Transverse colon (tissue), 4 donors: ENCODE data around the gene MPRIP. TPM values are rescaled to one million over a fixed set of nuclear protein-coding genes. Genes with fewer than 3 reads are reported as not detected.

Experiments used
- DNase-seq: peaks from one replicate; pipeline ENCODE4 v3.0.0-alpha.2; 2019
- H3K27ac ChIP-seq, 4 donors: fragments of 200-600 bp; sonication (generic); 2 replicates each; pipeline ENCODE4 v1.5.1; 2016 to 2018; ENCODE audit warnings: inconsistent platforms in 4 of 4
- H3K27me3 ChIP-seq: fragments of 200-600 bp; sonication (generic); 2 replicates; pipeline ENCODE4 v1.5.1; 2017; ENCODE audit warnings: inconsistent platforms
- H3K36me3 ChIP-seq, 4 donors: fragments of 200-600 bp; sonication (generic); 2 replicates each; pipeline ENCODE4 v1.5.1; 2017 to 2019; ENCODE audit warnings: inconsistent platforms in 4 of 4
- H3K4me1 ChIP-seq, 4 donors: fragments of 200-600 bp; sonication (generic); 2 replicates each; pipeline ENCODE4 v1.5.1; 2017 to 2020; ENCODE audit warnings: inconsistent platforms in 4 of 4
- H3K4me3 ChIP-seq, 4 donors: fragments of 200-600 bp; sonication (generic); 1 replicate in 1 of 4; 2 replicates in 3 of 4; pipeline versions ENCODE4 v1.5.1 to v1.6.1; 2017 to 2019; ENCODE audit warnings: inconsistent platforms in 4 of 4
- H3K9me3 ChIP-seq, 2 donors: fragments of 200-600 bp; sonication (generic); 2 replicates each; pipeline ENCODE4 v1.5.1; 2017 to 2019; ENCODE audit warnings: inconsistent platforms in 2 of 2
- EP300 ChIP-seq: sonication (generic); formaldehyde crosslinking; IDR thresholded peaks from one replicate; pipeline ENCODE4 v1.6.1; 2017; ENCODE audit warnings: antibody characterized with exemption, low read depth
- POLR2A ChIP-seq: fragments of 450-650 bp; IDR thresholded peaks from one replicate; pipeline ENCODE4 v1.6.1; 2016; ENCODE audit warnings: antibody characterized with exemption, mild to moderate bottlenecking, moderate library complexity
- POLR2AphosphoS5 ChIP-seq, 3 donors: sonication (generic); formaldehyde crosslinking; IDR thresholded peaks; one replicate each; pipeline ENCODE4 v1.6.1; 2016; ENCODE audit warnings: antibody characterized with exemption in 3 of 3
- WGBS, 2 donors: methylation state at CpG; one replicate each; pipeline ENCODE4 v1.1.5; 2018; ENCODE audit warnings: low coverage in 1 of 2; 5-methylcytosine and 5-hydroxymethylcytosine counted together
- in situ Hi-C, 4 donors: fragments of 200-750 bp; cut with MboI; loops; one replicate each; pipeline versions ENCODE4 v1.15.0 to v1.15.1; 2017; ENCODE audit warnings: low sequenced_read_pairs in 3 of 4, low pct_ligation_motif_present in 1 of 4, low pct_unique_long_range_greater_than_20kb in 1 of 4
- intact Hi-C: fragments of 100-400 bp; cut with DNase I; formaldehyde crosslinking; loops from one replicate; pipeline ENCODE4 v1.15.1; 2023; ENCODE audit warnings: low total_unique reads
- total RNA-seq, 4 donors: library from RNA; depleted of rRNA; stranded (reverse); fragments of >200 nt; gene quantifications; one replicate each; pipeline ENCODE4 v1.1.0, GENCODE V29; 2016
- TF ChIP-seq, protein P1 (sequence below), 5 experiments: fragments of 200-600 bp in 3 of 5; fragments of 450-650 bp in 2 of 5; sonication (generic) in 3 of 5; IDR thresholded peaks; 1 replicate in 2 of 5; 2 replicates in 3 of 5; pipeline ENCODE4 v1.5.1; 2016 to 2017; ENCODE audit warnings: antibody characterized with exemption in 5 of 5, inconsistent platforms in 3 of 5, mild to moderate bottlenecking in 2 of 5, moderate library complexity in 1 of 5

Gene MPRIP
- total RNA-seq, 4 donors from 2014 or later, result 124 to 368 (median 158) TPM

DNA sequence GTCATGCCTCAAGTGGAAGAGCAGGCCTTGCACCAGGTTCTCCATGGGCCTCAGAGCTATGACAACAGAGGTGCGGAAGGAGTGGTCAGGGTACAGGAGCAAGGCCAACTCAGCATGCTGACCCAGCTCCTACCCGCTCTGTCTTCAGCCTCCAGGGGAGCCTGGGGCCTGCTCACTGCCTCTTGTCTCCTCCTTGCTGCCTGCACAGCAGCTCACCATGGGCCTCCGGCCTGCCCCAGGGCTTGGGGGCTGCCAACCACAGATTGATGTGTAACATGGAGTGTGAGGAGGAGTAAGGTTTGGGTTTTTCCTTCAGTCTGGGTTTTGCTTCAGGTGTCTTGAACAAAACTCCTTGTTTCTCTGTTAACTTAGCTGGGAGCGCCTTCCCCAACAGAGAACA lies 101.8 kb downstream of the MPRIP start:
- Histone ChIP-seq H3K27me3 (no peaks in the 10 kb centered on the region), H3K9me3 (no peaks in the 10 kb centered on the region), H3K27ac (no peak overlapping the region), H3K36me3 (peaks cover 0 to 45% (median 24%) of the 10 kb centered on the region in 4 donors), H3K4me1 (peaks cover 0 to 3% (median 0%) of the 10 kb centered on the region in 4 donors), H3K4me3 (no peak overlapping the region)
- in situ Hi-C loops, result loop anchor here in 1 of 4 donors (25.0 kb wide), 1 partner anchor 132 kb away; no protein-coding TSS in a partner anchor
- intact Hi-C loops, result loop anchor here (10.0 kb wide), 1 partner anchor 91 kb away; the partner anchor contains the start of gene FLCN
- DNase-seq, result no peak
- 93% methylated on average over 3 of the region's 4 CpGs; no CpG with 5 or more reads in 1 of the 2 donors for WGBS, 2 donors
- TF ChIP-seq POLR2A, result no peak
- TF ChIP-seq, protein P1, sequence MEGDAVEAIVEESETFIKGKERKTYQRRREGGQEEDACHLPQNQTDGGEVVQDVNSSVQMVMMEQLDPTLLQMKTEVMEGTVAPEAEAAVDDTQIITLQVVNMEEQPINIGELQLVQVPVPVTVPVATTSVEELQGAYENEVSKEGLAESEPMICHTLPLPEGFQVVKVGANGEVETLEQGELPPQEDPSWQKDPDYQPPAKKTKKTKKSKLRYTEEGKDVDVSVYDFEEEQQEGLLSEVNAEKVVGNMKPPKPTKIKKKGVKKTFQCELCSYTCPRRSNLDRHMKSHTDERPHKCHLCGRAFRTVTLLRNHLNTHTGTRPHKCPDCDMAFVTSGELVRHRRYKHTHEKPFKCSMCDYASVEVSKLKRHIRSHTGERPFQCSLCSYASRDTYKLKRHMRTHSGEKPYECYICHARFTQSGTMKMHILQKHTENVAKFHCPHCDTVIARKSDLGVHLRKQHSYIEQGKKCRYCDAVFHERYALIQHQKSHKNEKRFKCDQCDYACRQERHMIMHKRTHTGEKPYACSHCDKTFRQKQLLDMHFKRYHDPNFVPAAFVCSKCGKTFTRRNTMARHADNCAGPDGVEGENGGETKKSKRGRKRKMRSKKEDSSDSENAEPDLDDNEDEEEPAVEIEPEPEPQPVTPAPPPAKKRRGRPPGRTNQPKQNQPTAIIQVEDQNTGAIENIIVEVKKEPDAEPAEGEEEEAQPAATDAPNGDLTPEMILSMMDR (IDR thresholded peaks at IDR 0.05), result no peak
- TF ChIP-seq EP300, result no peak
- TF ChIP-seq POLR2AphosphoS5 (IDR thresholded peaks at IDR 0.05), result no peak

DNA sequence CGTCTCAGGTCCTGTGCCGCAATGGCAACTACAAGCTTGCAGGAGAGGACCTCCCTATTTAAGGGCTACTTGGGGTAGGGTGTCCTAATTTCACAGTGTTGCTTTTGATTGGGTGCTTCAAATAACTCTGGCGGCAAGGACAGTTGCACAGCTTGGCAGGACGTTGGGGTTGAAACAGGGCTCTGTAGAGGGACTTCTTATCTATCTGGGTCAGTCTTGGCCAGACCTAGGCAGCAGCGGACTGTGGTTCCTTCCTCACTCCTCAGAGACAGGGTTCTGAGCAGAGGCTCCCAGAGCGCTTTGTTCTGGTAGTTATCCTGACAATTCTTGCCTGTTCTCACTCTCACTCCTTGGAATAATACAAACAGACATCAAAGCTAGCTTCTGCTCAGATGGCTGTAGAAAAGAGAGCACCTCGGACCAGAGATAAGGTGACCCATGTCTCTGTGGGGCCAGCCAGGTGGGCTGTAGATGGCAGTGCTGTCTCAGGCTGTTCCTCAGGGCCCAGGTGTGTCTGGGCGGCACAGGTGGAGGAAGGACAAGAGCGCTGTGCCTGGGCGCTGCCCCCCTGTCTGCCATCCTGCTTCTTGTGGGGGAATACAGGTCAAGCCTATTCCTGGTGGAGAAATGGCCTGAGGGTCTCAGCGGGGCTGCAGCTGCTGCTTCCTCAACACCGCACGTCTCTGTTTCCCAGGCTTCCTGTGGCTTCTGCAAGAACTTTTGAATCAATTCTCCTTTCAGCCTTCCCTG lies 102.8 kb downstream of the MPRIP start:
- TF ChIP-seq POLR2A (no peak), POLR2AphosphoS5 (IDR thresholded peaks at IDR 0.05) (no peak), EP300 (no peak)
- TF ChIP-seq, protein P1 (IDR thresholded peaks at IDR 0.05), result no peak
- H3K36me3 ChIP-seq, result peaks cover 0 to 45% (median 21%) of the 10 kb centered on the region in 4 donors

GRCh38 chr17:17146786-17147406 lies 104.6 kb downstream of the MPRIP start:
- WGBS, 2 donors, result 60 to 85% methylated on average over 1 to 9 of the region's 14 CpGs
- Histone ChIP-seq H3K27me3 (no peaks in the 10 kb centered on the region), H3K4me3 (no peak overlapping the region), H3K9me3 (no peaks in the 10 kb centered on the region), H3K4me1 (peaks cover 4 to 8% (median 6%) of the 10 kb centered on the region in 4 donors), H3K27ac (no peak overlapping the region), H3K36me3 (peaks cover 0 to 42% (median 15%) of the 10 kb centered on the region in 4 donors)
- DNase-seq, result peak; percentile 22
- in situ Hi-C loops (loop anchor here in 1 of 4 donors (25.0 kb wide), 1 partner anchor 135 kb away; no protein-coding TSS in a partner anchor), intact Hi-C loops (loop anchor here (10.0 kb wide), 1 partner anchor 88 kb away; the partner anchor contains the start of gene FLCN)
- TF ChIP-seq, protein P1 (IDR thresholded peaks at IDR 0.05), result peak in 4 of 5 experiments; percentile 30 to 74 (median 42)
- TF ChIP-seq EP300, result no peak
- no peak for TF ChIP-seq POLR2AphosphoS5 (IDR thresholded peaks at IDR 0.05)
- no peak for TF ChIP-seq POLR2A

More for the DNA sequence above, 102.8 kb downstream of the MPRIP start:
- 78% methylated on average over 13 of the region's 13 CpGs; no CpG with 5 or more reads in 1 of the 2 donors for WGBS, 2 donors
- Histone ChIP-seq H3K27ac (no peak overlapping the region), H3K4me1 (peaks cover 0 to 3% (median 0%) of the 10 kb centered on the region in 4 donors), H3K9me3 (no peaks in the 10 kb centered on the region), H3K4me3 (no peak overlapping the region), H3K27me3 (no peaks in the 10 kb centered on the region)
- in situ Hi-C loops (loop anchor here in 1 of 4 donors (25.0 kb wide), 1 partner anchor 133 kb away; no protein-coding TSS in a partner anchor), intact Hi-C loops (loop anchor here (10.0 kb wide), 1 partner anchor 90 kb away; the partner anchor contains the start of gene FLCN)
- DNase-seq, result no peak

DNA sequence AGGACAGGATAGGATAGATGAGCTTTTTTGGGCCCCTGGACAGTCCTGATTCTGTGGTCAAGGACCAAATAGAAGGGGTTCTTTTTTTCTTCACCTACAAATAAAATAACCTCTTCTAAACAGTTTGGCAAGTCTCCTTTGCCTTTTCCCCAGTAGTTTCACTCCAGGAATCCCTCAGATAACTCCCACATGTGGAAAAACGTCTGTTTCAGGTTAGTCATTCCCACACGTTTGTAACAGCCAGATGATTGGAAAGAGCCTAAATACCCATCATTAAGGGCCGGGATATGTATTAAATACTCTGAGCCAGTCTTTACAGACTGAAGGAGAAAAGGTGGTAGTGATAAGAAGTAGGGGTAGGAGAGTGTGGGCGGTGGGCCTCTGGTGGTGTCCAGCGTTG lies 105.6 kb downstream of the MPRIP start:
- Histone ChIP-seq H3K4me3 (no peak overlapping the region), H3K9me3 (no peaks in the 10 kb centered on the region), H3K27me3 (no peaks in the 10 kb centered on the region), H3K27ac (no peak overlapping the region), H3K36me3 (peaks cover 0 to 39% (median 14%) of the 10 kb centered on the region in 4 donors), H3K4me1 (peaks cover 5 to 16% (median 12%) of the 10 kb centered on the region in 4 donors)
- DNase-seq, result no peak
- in situ Hi-C loops (loop anchor here in 1 of 4 donors (25.0 kb wide), 1 partner anchor 136 kb away; no protein-coding TSS in a partner anchor), intact Hi-C loops (loop anchor here (10.0 kb wide), 1 partner anchor 87 kb away; the partner anchor contains the start of gene FLCN)
- TF ChIP-seq, protein P1 (IDR thresholded peaks at IDR 0.05), result no peak
- TF ChIP-seq POLR2A, result no peak
- no peak for TF ChIP-seq EP300
- no peak for TF ChIP-seq POLR2AphosphoS5 (IDR thresholded peaks at IDR 0.05)
- 74 to 84% methylated on average over 5 of the region's 5 CpGs for WGBS, 2 donors
